ENCODE results near the gene QRICH2. TPM values are rescaled to one million over a fixed set of nuclear protein-coding genes. Genes with fewer than 3 reads are reported as not detected.

Gene QRICH2, protein sequence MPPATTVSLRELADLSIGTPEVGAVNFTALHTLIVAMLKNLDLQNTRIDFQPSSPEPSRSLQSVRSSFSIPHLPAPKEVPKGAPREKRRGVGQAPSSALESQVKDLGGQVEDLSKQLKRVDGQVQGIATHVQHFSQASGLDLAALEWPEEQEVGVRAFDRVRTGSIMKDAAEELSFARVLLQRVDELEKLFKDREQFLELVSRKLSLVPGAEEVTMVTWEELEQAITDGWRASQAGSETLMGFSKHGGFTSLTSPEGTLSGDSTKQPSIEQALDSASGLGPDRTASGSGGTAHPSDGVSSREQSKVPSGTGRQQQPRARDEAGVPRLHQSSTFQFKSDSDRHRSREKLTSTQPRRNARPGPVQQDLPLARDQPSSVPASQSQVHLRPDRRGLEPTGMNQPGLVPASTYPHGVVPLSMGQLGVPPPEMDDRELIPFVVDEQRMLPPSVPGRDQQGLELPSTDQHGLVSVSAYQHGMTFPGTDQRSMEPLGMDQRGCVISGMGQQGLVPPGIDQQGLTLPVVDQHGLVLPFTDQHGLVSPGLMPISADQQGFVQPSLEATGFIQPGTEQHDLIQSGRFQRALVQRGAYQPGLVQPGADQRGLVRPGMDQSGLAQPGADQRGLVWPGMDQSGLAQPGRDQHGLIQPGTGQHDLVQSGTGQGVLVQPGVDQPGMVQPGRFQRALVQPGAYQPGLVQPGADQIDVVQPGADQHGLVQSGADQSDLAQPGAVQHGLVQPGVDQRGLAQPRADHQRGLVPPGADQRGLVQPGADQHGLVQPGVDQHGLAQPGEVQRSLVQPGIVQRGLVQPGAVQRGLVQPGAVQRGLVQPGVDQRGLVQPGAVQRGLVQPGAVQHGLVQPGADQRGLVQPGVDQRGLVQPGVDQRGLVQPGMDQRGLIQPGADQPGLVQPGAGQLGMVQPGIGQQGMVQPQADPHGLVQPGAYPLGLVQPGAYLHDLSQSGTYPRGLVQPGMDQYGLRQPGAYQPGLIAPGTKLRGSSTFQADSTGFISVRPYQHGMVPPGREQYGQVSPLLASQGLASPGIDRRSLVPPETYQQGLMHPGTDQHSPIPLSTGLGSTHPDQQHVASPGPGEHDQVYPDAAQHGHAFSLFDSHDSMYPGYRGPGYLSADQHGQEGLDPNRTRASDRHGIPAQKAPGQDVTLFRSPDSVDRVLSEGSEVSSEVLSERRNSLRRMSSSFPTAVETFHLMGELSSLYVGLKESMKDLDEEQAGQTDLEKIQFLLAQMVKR (N-terminal part only)
- 4.7 TPM for polyA plus RNA-seq (2012; ENCODE audit: insufficient read depth, insufficient read length, low read depth)

DNA sequence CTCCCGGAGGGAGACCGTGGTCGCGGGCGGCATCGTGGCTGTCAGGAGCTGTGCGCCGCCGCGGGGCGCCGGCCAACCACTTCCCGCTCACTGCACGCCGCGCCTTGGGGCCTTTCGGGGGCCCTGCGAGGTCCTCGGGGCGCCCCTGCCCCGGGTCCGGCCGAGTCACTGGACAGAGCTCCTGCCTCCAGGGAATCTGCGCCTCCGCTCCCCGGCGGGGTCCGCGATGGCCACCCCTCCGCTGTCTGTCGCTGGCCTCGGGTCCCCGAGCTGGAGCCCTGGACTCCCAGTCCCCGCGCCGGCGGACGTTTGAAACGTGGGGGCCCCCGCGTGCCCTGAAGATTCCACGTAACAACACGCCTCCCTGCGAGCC, at the start of gene QRICH2:
QRICH2 (minus strand) TSS at position 311 of the 373 bp plus-strand sequence; CDS start at position 33, 278 bp downstream.
- TF ChIP-seq, protein P1, sequence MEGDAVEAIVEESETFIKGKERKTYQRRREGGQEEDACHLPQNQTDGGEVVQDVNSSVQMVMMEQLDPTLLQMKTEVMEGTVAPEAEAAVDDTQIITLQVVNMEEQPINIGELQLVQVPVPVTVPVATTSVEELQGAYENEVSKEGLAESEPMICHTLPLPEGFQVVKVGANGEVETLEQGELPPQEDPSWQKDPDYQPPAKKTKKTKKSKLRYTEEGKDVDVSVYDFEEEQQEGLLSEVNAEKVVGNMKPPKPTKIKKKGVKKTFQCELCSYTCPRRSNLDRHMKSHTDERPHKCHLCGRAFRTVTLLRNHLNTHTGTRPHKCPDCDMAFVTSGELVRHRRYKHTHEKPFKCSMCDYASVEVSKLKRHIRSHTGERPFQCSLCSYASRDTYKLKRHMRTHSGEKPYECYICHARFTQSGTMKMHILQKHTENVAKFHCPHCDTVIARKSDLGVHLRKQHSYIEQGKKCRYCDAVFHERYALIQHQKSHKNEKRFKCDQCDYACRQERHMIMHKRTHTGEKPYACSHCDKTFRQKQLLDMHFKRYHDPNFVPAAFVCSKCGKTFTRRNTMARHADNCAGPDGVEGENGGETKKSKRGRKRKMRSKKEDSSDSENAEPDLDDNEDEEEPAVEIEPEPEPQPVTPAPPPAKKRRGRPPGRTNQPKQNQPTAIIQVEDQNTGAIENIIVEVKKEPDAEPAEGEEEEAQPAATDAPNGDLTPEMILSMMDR (IDR thresholded peaks at IDR 0.05; ENCODE audit: low read depth, low read length), result no peak
- Histone ChIP-seq H3K27me3 (no peaks in the 10 kb centered on the region), H3K4me1 (no peaks in the 10 kb centered on the region), H3K36me3 (peaks cover 9% of the 10 kb centered on the region), H3K4me3 (ENCODE audit: low read depth, low read length) (no peak within 1 kb of the TSS), H3K9me3 (no peaks in the 10 kb centered on the region)
- no peak for DNase-seq

DNA sequence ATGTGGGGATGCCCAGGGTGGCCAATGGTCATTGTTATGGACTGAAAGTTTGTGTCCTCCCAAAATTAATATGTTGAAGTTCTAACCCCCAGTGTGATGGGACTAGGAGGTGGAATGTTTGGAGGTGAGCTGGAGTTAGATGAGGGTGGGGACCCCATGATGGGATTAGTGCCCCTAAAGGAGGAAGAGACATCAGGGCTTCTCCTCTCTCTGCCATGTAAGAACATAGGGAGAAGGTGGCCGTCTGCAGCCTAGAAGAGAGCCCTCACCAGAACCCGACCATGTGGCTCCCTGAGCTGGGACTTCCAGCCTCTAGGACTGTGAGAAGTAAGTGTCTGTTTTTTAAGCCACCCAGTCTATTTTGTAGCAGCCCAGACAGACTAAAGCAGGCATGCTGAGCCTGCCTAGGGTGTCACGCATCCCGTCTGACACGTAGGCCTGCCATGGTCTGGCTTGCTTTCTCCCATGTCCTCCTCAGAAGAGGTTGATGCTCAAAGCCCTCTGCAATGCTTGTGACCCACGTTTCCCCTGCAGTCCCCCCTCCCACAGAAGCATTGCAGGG, 49.6 kb upstream of the QRICH2 start:
- no peaks in the 10 kb centered on the region for H3K27me3 ChIP-seq
- H3K4me1 ChIP-seq, result no peaks in the 10 kb centered on the region
- no peak overlapping the region for H3K4me3 ChIP-seq (ENCODE audit: low read depth, low read length)

DNA sequence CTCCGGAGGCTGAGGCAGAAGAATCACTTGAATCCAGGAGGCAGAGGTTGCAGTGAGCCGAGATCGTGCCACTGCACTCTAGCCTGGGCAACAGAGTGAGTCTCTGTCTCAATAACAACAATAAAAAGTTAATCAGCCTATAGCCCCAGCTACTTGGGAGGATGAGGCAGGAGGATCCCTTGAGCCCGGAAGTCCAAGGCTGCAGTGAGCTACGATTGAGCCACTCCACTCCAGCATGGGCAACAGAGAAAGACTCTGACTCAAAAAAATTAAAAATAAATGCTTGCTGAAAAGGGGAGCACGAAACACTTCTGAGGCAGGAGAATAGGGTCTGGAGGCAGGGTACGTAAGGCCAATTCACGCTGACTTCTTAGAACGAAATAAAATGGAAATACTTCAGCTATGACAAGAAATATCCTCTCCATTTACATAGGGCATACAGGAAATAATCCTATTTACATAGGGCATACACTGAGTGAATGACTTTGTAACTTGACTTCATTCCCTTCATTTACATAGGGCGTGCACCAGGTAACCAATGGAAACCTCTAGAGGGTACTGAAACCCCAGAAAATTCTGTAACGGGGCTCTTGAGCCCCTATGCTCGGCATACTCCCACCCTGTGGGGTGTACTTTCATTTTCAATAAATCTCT, 48.9 kb upstream of the QRICH2 start:
- no peak for DNase-seq

More for the DNA sequence above, 49.6 kb upstream of the QRICH2 start:
- Histone ChIP-seq H3K36me3 (no peaks in the 10 kb centered on the region), H3K9me3 (no peaks in the 10 kb centered on the region)
- TF ChIP-seq, protein P1 (IDR thresholded peaks at IDR 0.05; ENCODE audit: low read depth, low read length), result no peak
- DNase-seq, result no peak

DNA sequence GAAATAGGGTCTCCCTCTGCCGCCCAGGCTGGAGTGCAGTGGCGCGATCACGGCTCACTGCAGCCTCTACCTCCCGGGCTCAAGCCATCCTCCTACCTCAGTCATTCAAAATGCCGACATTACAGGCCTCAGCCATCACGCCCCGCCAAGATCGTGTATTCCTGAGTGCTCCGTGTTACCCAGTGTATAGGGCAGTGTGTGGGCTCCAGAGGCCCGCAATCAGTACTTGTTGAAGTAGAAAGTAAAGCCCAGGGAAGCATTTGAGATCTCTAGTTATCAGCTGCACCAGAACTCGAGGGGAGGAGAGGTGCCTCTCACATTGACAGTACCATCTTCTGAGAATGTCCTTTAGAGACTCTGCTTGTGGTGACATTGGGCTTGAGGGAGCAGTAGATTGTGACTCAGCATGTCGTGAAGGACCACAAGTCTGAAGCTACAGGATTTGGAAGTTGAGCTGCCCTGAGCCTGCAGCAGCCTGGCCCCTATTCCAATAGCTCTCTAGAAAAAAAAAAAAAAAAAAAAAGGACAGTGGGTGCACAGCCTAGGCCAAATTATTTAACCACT, 46.8 kb upstream of the QRICH2 start:
- H3K36me3 ChIP-seq, result no peaks in the 10 kb centered on the region
- TF ChIP-seq, protein P1 (IDR thresholded peaks at IDR 0.05; ENCODE audit: low read depth, low read length), result no peak
- H3K27me3 ChIP-seq, result no peaks in the 10 kb centered on the region
- H3K4me1 ChIP-seq, result no peaks in the 10 kb centered on the region
- H3K4me3 ChIP-seq (ENCODE audit: low read depth, low read length), result peak overlapping the region; percentile 84; the same call in 1 of the 2 replicates
- DNase-seq, result no peak
- H3K9me3 ChIP-seq, result no peaks in the 10 kb centered on the region

More for the DNA sequence above, 48.9 kb upstream of the QRICH2 start:
- no peaks in the 10 kb centered on the region for H3K9me3 ChIP-seq
- no peaks in the 10 kb centered on the region for H3K4me1 ChIP-seq
- no peak overlapping the region for H3K4me3 ChIP-seq (ENCODE audit: low read depth, low read length)
- H3K36me3 ChIP-seq, result no peaks in the 10 kb centered on the region
- TF ChIP-seq, protein P1 (IDR thresholded peaks at IDR 0.05; ENCODE audit: low read depth, low read length), result no peak
- H3K27me3 ChIP-seq, result no peaks in the 10 kb centered on the region

DNA sequence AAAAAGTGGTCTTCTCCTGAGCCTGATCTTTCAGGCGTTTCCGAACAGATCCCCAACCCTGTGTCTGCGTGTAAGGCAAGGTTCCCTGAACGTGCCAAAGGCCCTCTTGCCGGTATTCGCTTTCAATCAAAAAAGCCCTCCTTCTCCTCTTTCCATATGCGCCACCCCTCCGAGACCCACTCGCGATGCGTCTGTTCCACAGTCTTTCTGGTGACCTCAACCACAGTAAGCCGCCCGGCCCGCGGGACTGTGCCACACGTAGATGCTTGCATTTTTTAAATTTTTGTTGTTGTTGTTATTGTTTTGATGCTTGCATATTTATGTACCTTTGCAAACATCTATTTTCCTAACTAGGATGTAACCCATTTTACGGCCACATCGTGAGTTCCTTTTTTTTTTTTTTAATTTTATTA, 46.2 kb upstream of the QRICH2 start:
- no peaks in the 10 kb centered on the region for H3K9me3 ChIP-seq
- no peak for DNase-seq
- H3K4me3 ChIP-seq (ENCODE audit: low read depth, low read length), result peak overlapping the region; percentile 84
- H3K4me1 ChIP-seq, result no peaks in the 10 kb centered on the region
- TF ChIP-seq, protein P1 (IDR thresholded peaks at IDR 0.05; ENCODE audit: low read depth, low read length), result no peak
- no peaks in the 10 kb centered on the region for H3K36me3 ChIP-seq
- H3K27me3 ChIP-seq, result no peaks in the 10 kb centered on the region
